Vagina (tissue), 2 donors: Measurements from ENCODE around the gene MAL. TPM values are rescaled to one million over a fixed set of nuclear protein-coding genes. Genes with fewer than 3 reads are reported as not detected.

Source experiments
- DNase-seq, 2 donors: peaks; one replicate each; pipeline ENCODE4 v3.0.0-alpha.2; 2017; ENCODE audit errors: extremely low spot score in 2 of 2
- H3K27ac ChIP-seq: fragments of 200-600 bp; sonication (generic); one replicate; pipeline ENCODE4 v1.5.1; 2019
- H3K27me3 ChIP-seq: fragments of 200-600 bp; sonication (generic); one replicate; pipeline ENCODE4 v1.5.1; 2019
- H3K36me3 ChIP-seq, 2 donors: fragments of 200-600 bp; sonication (generic); one replicate each; pipeline ENCODE4 v1.5.1; 2017 to 2019
- H3K4me1 ChIP-seq: fragments of 200-600 bp; sonication (generic); one replicate; pipeline ENCODE4 v1.5.1; 2019
- H3K4me3 ChIP-seq, 2 donors: fragments of 200-600 bp; sonication (generic); 1 replicate in 1 of 2; 2 replicates in 1 of 2; pipeline ENCODE4 v1.5.1; 2016 to 2019
- H3K9me3 ChIP-seq: fragments of 200-600 bp; sonication (generic); one replicate; pipeline ENCODE4 v1.5.1; 2019
- CTCF ChIP-seq, 3 experiments: fragments of 450-650 bp in 2 of 3; fragments of 200-600 bp in 1 of 3; sonication (generic) in 1 of 3; IDR thresholded peaks; one replicate each; pipeline ENCODE4 v1.5.1; 2017 to 2019; ENCODE audit warnings: antibody characterized with exemption in 3 of 3, mild to moderate bottlenecking in 2 of 3, moderate library complexity in 2 of 3
- POLR2A ChIP-seq, 2 donors: fragments of 450-650 bp; IDR thresholded peaks; one replicate each; pipeline ENCODE4 v1.6.1; 2017; ENCODE audit warnings: antibody characterized with exemption in 2 of 2, mild to moderate bottlenecking in 2 of 2, moderate library complexity in 2 of 2
- POLR2AphosphoS5 ChIP-seq, 2 donors: sonication (generic); formaldehyde crosslinking; IDR thresholded peaks; one replicate each; pipeline ENCODE4 v1.9.0; 2017; ENCODE audit warnings: antibody characterized with exemption in 2 of 2, mild to moderate bottlenecking in 2 of 2, low read depth in 1 of 2; ENCODE audit not compliant: insufficient read depth in 1 of 2
- intact Hi-C: fragments of 100-400 bp; cut with DNase I; formaldehyde crosslinking; loops from one replicate; pipeline ENCODE4 v1.15.1; 2023
- total RNA-seq: library from RNA; depleted of rRNA; stranded (reverse); fragments of >200 nt; gene quantifications from one replicate; pipeline ENCODE4 v1.2.3, GENCODE V29; 2016

The MAL gene
- total RNA-seq, 1 donor from 2014 or later, result 71.0 TPM

GRCh38 chr2:94993176-94994062 lies 32.1 kb upstream of the MAL start:
- Histone ChIP-seq H3K27ac (no peak overlapping the region), H3K9me3 (no peaks in the 10 kb centered on the region), H3K4me1 (no peaks in the 10 kb centered on the region), H3K4me3 (no peak overlapping the region), H3K27me3 (no peaks in the 10 kb centered on the region), H3K36me3 (no peaks in the 10 kb centered on the region)
- no peak for DNase-seq
- intact Hi-C loops, result no loop called here
- TF ChIP-seq POLR2AphosphoS5 (IDR thresholded peaks at IDR 0.05; ENCODE audit: insufficient read depth in 1 of 2, low read depth in 1 of 2) (no peak), CTCF (IDR thresholded peaks at IDR 0.05) (no peak), POLR2A (IDR thresholded peaks at IDR 0.05) (no peak)

- Histone ChIP-seq H3K4me3 (no peak overlapping the region), H3K27ac (no peak overlapping the region), H3K9me3 (no peaks in the 10 kb centered on the region), H3K36me3 (no peaks in the 10 kb centered on the region), H3K4me1 (no peaks in the 10 kb centered on the region), H3K27me3 (no peaks in the 10 kb centered on the region)
- no peak for DNase-seq
- intact Hi-C loops, result no loop called here
- TF ChIP-seq POLR2A (IDR thresholded peaks at IDR 0.05) (no peak), CTCF (IDR thresholded peaks at IDR 0.05) (no peak), POLR2AphosphoS5 (IDR thresholded peaks at IDR 0.05; ENCODE audit: insufficient read depth in 1 of 2, low read depth in 1 of 2) (no peak)
Observed at GRCh38 chr2:94994063-94994913, 31.2 kb upstream of the MAL start.

- Histone ChIP-seq H3K27ac (no peak overlapping the region), H3K4me1 (no peaks in the 10 kb centered on the region), H3K36me3 (no peaks in the 10 kb centered on the region), H3K9me3 (no peaks in the 10 kb centered on the region), H3K4me3 (no peak overlapping the region), H3K27me3 (no peaks in the 10 kb centered on the region)
- intact Hi-C loops, result no loop called here
- DNase-seq, result no peak
- TF ChIP-seq POLR2A (IDR thresholded peaks at IDR 0.05), result no peak
- TF ChIP-seq POLR2AphosphoS5 (IDR thresholded peaks at IDR 0.05; ENCODE audit: insufficient read depth in 1 of 2, low read depth in 1 of 2), result no peak
- no peak for TF ChIP-seq CTCF (IDR thresholded peaks at IDR 0.05)
Observed at GRCh38 chr2:94994914-94995552, 30.5 kb upstream of the MAL start.

GRCh38 chr2:94995553-94996304 lies 29.8 kb upstream of the MAL start:
- intact Hi-C loops, result no loop called here
- Histone ChIP-seq H3K36me3 (no peaks in the 10 kb centered on the region), H3K4me3 (no peak overlapping the region), H3K27me3 (no peaks in the 10 kb centered on the region), H3K27ac (no peak overlapping the region), H3K9me3 (no peaks in the 10 kb centered on the region), H3K4me1 (no peaks in the 10 kb centered on the region)
- no peak for TF ChIP-seq CTCF (IDR thresholded peaks at IDR 0.05)
- no peak for TF ChIP-seq POLR2AphosphoS5 (IDR thresholded peaks at IDR 0.05; ENCODE audit: insufficient read depth in 1 of 2, low read depth in 1 of 2)
- no peak for TF ChIP-seq POLR2A (IDR thresholded peaks at IDR 0.05)
- no peak for DNase-seq
